H1 (cell line): Measurements from ENCODE around the gene FGR. TPM values are rescaled to one million over a fixed set of nuclear protein-coding genes. Genes with fewer than 3 reads are reported as not detected.

ENCODE experiments used
- CTCF ChIA-PET: fragments of 300-600 bp; sonication (Branson Sonifier 250); formaldehyde crosslinking; loops from one replicate; lab custom pipeline; 2021; ENCODE audit not compliant: partially characterized antibody; lab: Charles Lee
- POLR2A ChIA-PET: fragments of 300-600 bp; sonication (Branson Sonifier 250); formaldehyde crosslinking; loops from one replicate; lab custom pipeline; 2021; ENCODE audit warnings: inconsistent platforms; ENCODE audit not compliant: partially characterized antibody; lab: Charles Lee
- DNase-seq, 2 experiments: peaks; one replicate each; pipeline versions ENCODE4 v3.0.0 to v3.0.0-alpha.2; 2010 to 2022; ENCODE audit warnings: low spot score in 2 of 2, low read depth in 1 of 2, mixed read lengths in 1 of 2
- FAIRE-seq: peaks from 2 replicates; lab custom pipeline; 2011; peaks lifted over from hg19 to GRCh38; lab: Jason Lieb, UNC
- H2AFZ ChIP-seq: 2 replicates; pipeline ENCODE4 v1.8.1; 2012; ENCODE audit warnings: low read length, inconsistent platforms
- H2AK5ac ChIP-seq: 2 replicates; pipeline ENCODE4 v1.6.1; 2013; ENCODE audit warnings: low read depth, low read length
- H2BK120ac ChIP-seq: replicated peaks from 2 replicates; pipeline ENCODE3; 2013; ENCODE audit warnings: low read depth, low read length, inconsistent platforms
- H2BK12ac ChIP-seq: 2 replicates; pipeline ENCODE4 v1.6.1; 2013; ENCODE audit warnings: low read depth, low read length
- H2BK15ac ChIP-seq: 2 replicates; pipeline ENCODE4 v1.6.1; 2013; ENCODE audit warnings: low read length
- H2BK20ac ChIP-seq: 2 replicates; pipeline ENCODE4 v1.6.1; 2013; ENCODE audit warnings: low read length
- H2BK5ac ChIP-seq: 2 replicates; pipeline ENCODE4 v1.6.1; 2013; ENCODE audit warnings: low read depth, low read length
- H3K14ac ChIP-seq: 2 replicates; pipeline ENCODE4 v1.6.1; 2013; ENCODE audit warnings: inconsistent platforms; ENCODE audit not compliant: insufficient read length
- H3K18ac ChIP-seq: 2 replicates; pipeline ENCODE4 v1.6.1; 2013; ENCODE audit warnings: low read length; ENCODE audit errors: extremely low read depth
- H3K23ac ChIP-seq: 2 replicates; pipeline ENCODE4 v1.6.1; 2013; ENCODE audit warnings: inconsistent platforms; ENCODE audit not compliant: insufficient read length
- H3K23me2 ChIP-seq: 2 replicates; pipeline ENCODE4 v1.6.1; 2013; ENCODE audit warnings: low read depth, low read length
- H3K27ac ChIP-seq: 2 replicates; pipeline ENCODE4 v1.6.1; 2011; ENCODE audit warnings: low read depth, low read length, inconsistent platforms
- H3K27me3 ChIP-seq, 4 experiments: replicated peaks in 1 of 4; 1 replicate in 1 of 4; 2 replicates in 3 of 4; pipeline versions ENCODE4 v1.6.1 to v1.8.1; 2011 to 2013; ENCODE audit warnings: low read length in 3 of 4, mild to moderate bottlenecking in 3 of 4, inconsistent platforms in 2 of 4, mixed read lengths in 2 of 4, moderate library complexity in 1 of 4; ENCODE audit not compliant: control insufficient read depth in 3 of 4, insufficient read depth in 3 of 4; ENCODE audit errors: extremely low read depth in 1 of 4
- H3K36me3 ChIP-seq, 4 experiments: 2 replicates each; pipeline versions ENCODE4 v1.6.1 to v1.8.1; 2011 to 2013; ENCODE audit warnings: mild to moderate bottlenecking in 4 of 4, low read length in 3 of 4, moderate library complexity in 2 of 4, control low read depth in 1 of 4, inconsistent platforms in 1 of 4; ENCODE audit not compliant: insufficient read depth in 4 of 4, control insufficient read depth in 2 of 4
- H3K4ac ChIP-seq: replicated peaks from 2 replicates; pipeline ENCODE3; 2013; ENCODE audit warnings: low read length, low read depth, mixed read lengths, inconsistent platforms; ENCODE audit not compliant: insufficient read length
- H3K4me1 ChIP-seq, 4 experiments: replicated peaks in 1 of 4; 1 replicate in 1 of 4; 2 replicates in 3 of 4; pipeline versions ENCODE4 v1.6.1 to v1.8.1; 2011 to 2013; ENCODE audit warnings: low read length in 3 of 4, inconsistent platforms in 2 of 4, mixed read lengths in 1 of 4; ENCODE audit not compliant: insufficient read depth in 4 of 4, control insufficient read depth in 3 of 4
- H3K4me2 ChIP-seq, 2 experiments: 2 replicates each; pipeline versions ENCODE4 v1.6.1 to v1.8.1; 2011 to 2013; ENCODE audit warnings: low read depth in 2 of 2, low read length in 2 of 2, control low read depth in 1 of 2, inconsistent platforms in 1 of 2, mild to moderate bottlenecking in 1 of 2; ENCODE audit not compliant: insufficient read depth in 1 of 2
- H3K4me3 ChIP-seq, 4 experiments: fragments of 200-600, 300-600 bp in 1 of 4; sonication (generic), shearing (Covaris generic), sonication (Bioruptor Twin) in 1 of 4; 2 replicates each; pipeline versions ENCODE4 v1.5.1 to v1.8.1; 2011 to 2016; ENCODE audit warnings: low read length in 4 of 4, low read depth in 3 of 4, control low read depth in 2 of 4, inconsistent platforms in 2 of 4, mild to moderate bottlenecking in 2 of 4, mixed read lengths in 1 of 4, moderate library complexity in 1 of 4; ENCODE audit not compliant: insufficient read depth in 2 of 4; ENCODE audit errors: extremely low read depth in 1 of 4
- H3K56ac ChIP-seq: replicated peaks from 2 replicates; pipeline ENCODE3; 2013; ENCODE audit warnings: low read depth, mild to moderate bottlenecking, mixed read lengths, low read length, inconsistent platforms; ENCODE audit not compliant: insufficient read length
- H3K79me1 ChIP-seq: 2 replicates; pipeline ENCODE4 v1.6.1; 2013; ENCODE audit warnings: low read depth, low read length, control low read depth
- H3K79me2 ChIP-seq, 2 experiments: 2 replicates each; pipeline versions ENCODE4 v1.6.1 to v1.8.1; 2012 to 2013; ENCODE audit warnings: low read length in 2 of 2, mild to moderate bottlenecking in 2 of 2, inconsistent platforms in 1 of 2; ENCODE audit not compliant: insufficient read depth in 2 of 2, control insufficient read depth in 1 of 2
- H3K9ac ChIP-seq, 4 experiments: replicated peaks in 1 of 4; 1 replicate in 1 of 4; 2 replicates in 3 of 4; pipeline versions ENCODE4 v1.6.1 to v1.8.1; 2011 to 2013; ENCODE audit warnings: low read depth in 3 of 4, low read length in 3 of 4, control low read depth in 2 of 4, mild to moderate bottlenecking in 2 of 4, moderate library complexity in 2 of 4, inconsistent platforms in 1 of 4; ENCODE audit errors: extremely low read depth in 1 of 4
- H3K9me3 ChIP-seq, 2 experiments: 2 replicates each; pipeline versions ENCODE4 v1.6.1 to v1.8.1; 2012 to 2013; ENCODE audit warnings: mild to moderate bottlenecking in 2 of 2, moderate library complexity in 2 of 2, control low read depth in 1 of 2, inconsistent platforms in 1 of 2, low read depth in 1 of 2, low read length in 1 of 2, mixed read lengths in 1 of 2; ENCODE audit not compliant: insufficient read depth in 2 of 2
- H4K20me1 ChIP-seq, 2 experiments: replicated peaks in 1 of 2; 2 replicates each; pipeline versions ENCODE3 to v1.8.1; 2011 to 2013; ENCODE audit warnings: inconsistent platforms in 2 of 2, low read length in 2 of 2, mild to moderate bottlenecking in 1 of 2; ENCODE audit not compliant: insufficient read depth in 2 of 2, control insufficient read depth in 1 of 2
- H4K5ac ChIP-seq: 2 replicates; pipeline ENCODE4 v1.6.1; 2013; ENCODE audit warnings: low read length, low read depth, mixed read lengths, inconsistent platforms; ENCODE audit not compliant: insufficient read length
- H4K8ac ChIP-seq: 2 replicates; pipeline ENCODE4 v1.8.0; 2013; ENCODE audit warnings: mild to moderate bottlenecking, moderate library complexity, low read length, inconsistent platforms; ENCODE audit not compliant: insufficient read depth; ENCODE audit errors: extremely low read depth
- H4K91ac ChIP-seq: replicated peaks from 2 replicates; pipeline ENCODE3; 2013; ENCODE audit warnings: low read length, mixed read lengths, inconsistent platforms; ENCODE audit not compliant: insufficient read length
- BCL11A ChIP-seq, 2 experiments: IDR thresholded peaks; one replicate each; pipeline ENCODE4 v1.6.1; 2011; ENCODE audit warnings: low read depth in 2 of 2, low read length in 2 of 2, mild to moderate bottlenecking in 2 of 2
- CHD1 ChIP-seq: IDR thresholded peaks from 2 replicates; pipeline ENCODE4 v1.6.1; 2012; ENCODE audit warnings: low read depth, low read length, improper control_type of control experiment
- GABPA ChIP-seq: IDR thresholded peaks from 2 replicates; pipeline ENCODE4 v1.6.1; 2011; ENCODE audit warnings: mild to moderate bottlenecking, low read length, moderate library complexity, borderline replicate concordance; ENCODE audit not compliant: insufficient read depth
- JUND ChIP-seq: IDR thresholded peaks from 2 replicates; pipeline ENCODE4 v1.6.1; 2011; ENCODE audit warnings: mild to moderate bottlenecking, improper control_type of control experiment, low read length
- KDM4A ChIP-seq: IDR thresholded peaks from one replicate; pipeline ENCODE4 v1.7.1; 2012; ENCODE audit warnings: low read depth, mild to moderate bottlenecking, moderate library complexity, low read length, inconsistent platforms; ENCODE audit not compliant: severe bottlenecking
- MAFK ChIP-seq: IDR thresholded peaks from 2 replicates; pipeline ENCODE4 v1.6.1; 2012; ENCODE audit warnings: low read depth, mild to moderate bottlenecking, improper control_type of control experiment, low read length
- PHF8 ChIP-seq: fragments of 200-600 bp; sonication (generic); conservative IDR thresholded peaks from 2 replicates; pipeline ENCODE4 v1.7.1; 2012; ENCODE audit warnings: low read depth, mild to moderate bottlenecking, inconsistent platforms, low read length, moderate library complexity
- POLR2AphosphoS5 ChIP-seq: IDR thresholded peaks from 2 replicates; pipeline ENCODE4 v1.6.1; 2011; ENCODE audit warnings: low read depth, low read length
- POU5F1 ChIP-seq: IDR thresholded peaks from 2 replicates; pipeline ENCODE4 v1.6.1; 2011; ENCODE audit warnings: low read depth, mild to moderate bottlenecking, low read length, moderate library complexity
- RFX5 ChIP-seq: IDR thresholded peaks from 2 replicates; pipeline ENCODE4 v1.6.1; 2011; ENCODE audit warnings: low read depth, low read length, improper control_type of control experiment, borderline replicate concordance
- RNF2 ChIP-seq: fragments of 200-900, 300-1000 bp; sonication (generic); IDR thresholded peaks from 2 replicates; pipeline ENCODE4 v1.7.1; 2016; ENCODE audit warnings: borderline replicate concordance, low read depth, mild to moderate bottlenecking, antibody characterized with exemption, low read length; ENCODE audit not compliant: poor library complexity, severe bottlenecking; ENCODE audit errors: missing control alignments
- SP1 ChIP-seq: IDR thresholded peaks from 2 replicates; pipeline ENCODE4 v1.6.1; 2011; ENCODE audit warnings: low read depth, low read length
- TCF12 ChIP-seq: IDR thresholded peaks from 2 replicates; pipeline ENCODE4 v1.6.1; 2011; ENCODE audit warnings: low read depth, mild to moderate bottlenecking, low read length
- ZNF274 ChIP-seq: IDR thresholded peaks from 2 replicates; pipeline ENCODE4 v1.7.0; 2012; ENCODE audit warnings: low read length, borderline replicate concordance; ENCODE audit errors: extremely low read depth
- WGBS, 2 experiments: shearing (Covaris generic) in 1 of 2; methylation state at CpG; one replicate each; pipeline versions ENCODE4 v1.1.6 to v1.1.7; 2013 to 2015; ENCODE audit warnings: low lambda C conversion rate in 2 of 2, mixed read lengths in 2 of 2, inconsistent platforms in 1 of 2, low coverage in 1 of 2, missing lambda C conversion rate in 1 of 2; ENCODE audit not compliant: insufficient replicate concordance in 2 of 2, insufficient coverage in 1 of 2, insufficient read length in 1 of 2; ENCODE audit errors: extremely low coverage in 1 of 2, missing lambda C conversion rate in 1 of 2; 5-methylcytosine and 5-hydroxymethylcytosine counted together
- polyA plus RNA-seq, 7 experiments: library from polyadenylated mRNA; depleted of rRNA in 3 of 7; stranded (reverse) in 5 of 7; unstranded in 2 of 7; fragments of >200 nt in 5 of 7; fragments of 200-250 nt in 2 of 7; gene quantifications; 1 replicate in 5 of 7; 2 replicates in 1 of 7; 4 replicates in 1 of 7; pipeline versions ENCODE4 v1.2.1 to v1.2.3, GENCODE V29; 2011 to 2013; ENCODE audit warnings: missing spikeins in 2 of 7, mixed read lengths in 2 of 7
- total RNA-seq: library from RNA; stranded (reverse); fragmentation: NEBNext Ultra II Directional; extraction: Animal tissue kit (Norgen Biotek cat#: 25700); gene quantifications from 2 replicates; pipeline ENCODE4 v1.2.1, GENCODE V29; 2021

FGR gene
- total and polyA plus RNA-seq, 2 of the 8 experiments (the other 6 are each of a cell fraction or from before 2014, with no cell fraction given): 0.22 to 0.95 TPM

DNA sequence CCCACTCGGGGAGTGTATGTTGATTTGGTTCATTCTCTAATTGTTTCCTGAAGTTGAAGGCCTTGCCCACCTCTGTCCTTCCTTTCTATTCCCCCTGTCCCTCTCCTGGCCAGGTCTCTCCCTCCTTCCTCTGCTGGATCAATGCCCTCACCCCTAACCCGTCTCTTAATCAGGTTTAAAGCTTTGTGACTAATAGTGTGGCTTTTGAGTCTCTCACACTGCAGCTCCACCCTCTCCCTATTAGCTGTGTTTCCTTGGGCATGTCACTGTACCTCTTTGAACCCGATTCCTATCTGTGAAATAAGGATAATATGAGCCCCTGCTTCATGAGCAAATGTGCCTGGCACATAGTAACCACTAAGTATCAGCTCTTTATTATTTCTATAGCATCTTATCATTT lies 51.5 kb downstream of the FGR start:
- DNase-seq (no peak), FAIRE-seq (no peak)
- H4K5ac ChIP-seq: no peak overlapping the region
- no peaks in the 10 kb centered on the region; the same call in 1 of the 2 replicates for H3K23me2 ChIP-seq
- H2BK120ac ChIP-seq: no peak overlapping the region
- H3K23ac ChIP-seq: no peak overlapping the region
- H2AFZ ChIP-seq: no peak overlapping the region
- H3K27ac ChIP-seq: no peak overlapping the region
- peaks cover 3 to 40% of the 10 kb centered on the region in 2 experiments; a peak in 2 of 4 replicates for H3K79me2 ChIP-seq
- H2BK5ac ChIP-seq: no peak overlapping the region
- H4K8ac ChIP-seq: no peak overlapping the region
- no peak overlapping the region for H2BK12ac ChIP-seq
- H3K4me3 ChIP-seq: no peak overlapping the region
- WGBS, 2 experiments: 89% methylated on average over 3 of the region's 3 CpGs; no CpG with 5 or more reads in 1 of the 2 experiments
- H3K56ac ChIP-seq: no peak overlapping the region
- no peaks in the 10 kb centered on the region for H3K9me3 ChIP-seq
- H3K79me1 ChIP-seq: peaks cover 11% of the 10 kb centered on the region
- peaks cover 0 to 3% (median 0%) of the 10 kb centered on the region in 4 experiments; a peak in 2 of 7 replicates for H3K4me1 ChIP-seq
- no peak overlapping the region for H2BK15ac ChIP-seq
- H2AK5ac ChIP-seq: no peak overlapping the region
- H3K4ac ChIP-seq: no peak overlapping the region
- H3K27me3 ChIP-seq: peaks cover 0 to under 1% (median 0%) of the 10 kb centered on the region in 4 experiments; a peak in 1 of 7 replicates
- ChIA-PET CTCF (interaction anchor here (0.7 to 56.1 kb wide), 17 partner anchors 8 to 232 kb away, joined by 3 to 1807 read pairs (median 5); partner anchors contain the start of gene AHDC1), POLR2A (interaction anchor here (1.9 to 25.0 kb wide), 3 partner anchors 9 to 22 kb away, joined by 7 to 355 read pairs (median 350); no protein-coding TSS in a partner anchor)
- H3K14ac ChIP-seq: no peak overlapping the region
- H2BK20ac ChIP-seq: no peak overlapping the region
- no peak overlapping the region for H3K18ac ChIP-seq
- no peak overlapping the region for H4K91ac ChIP-seq
- peaks cover 0 to 5% (median 0%) of the 10 kb centered on the region in 4 experiments; a peak in 1 of 8 replicates for H3K36me3 ChIP-seq
- peaks cover 17 to 26% of the 10 kb centered on the region in 2 experiments for H4K20me1 ChIP-seq
- H3K9ac ChIP-seq: no peak overlapping the region
- H3K4me2 ChIP-seq: no peak overlapping the region
- TF ChIP-seq POU5F1 (no peak), ZNF274 (no peak), CHD1 (no peak), JUND (no peak), GABPA (no peak), BCL11A (IDR thresholded peaks at IDR 0.05; ENCODE audit: low read depth in 2 of 2, low read length in 2 of 2) (no peak), TCF12 (no peak), PHF8 (no peak), RFX5 (no peak), POLR2AphosphoS5 (no peak), KDM4A (no peak), MAFK (no peak), SP1 (no peak), RNF2 (no peak)
